Measurements from ENCODE around the gene NOL4L.

DNA sequence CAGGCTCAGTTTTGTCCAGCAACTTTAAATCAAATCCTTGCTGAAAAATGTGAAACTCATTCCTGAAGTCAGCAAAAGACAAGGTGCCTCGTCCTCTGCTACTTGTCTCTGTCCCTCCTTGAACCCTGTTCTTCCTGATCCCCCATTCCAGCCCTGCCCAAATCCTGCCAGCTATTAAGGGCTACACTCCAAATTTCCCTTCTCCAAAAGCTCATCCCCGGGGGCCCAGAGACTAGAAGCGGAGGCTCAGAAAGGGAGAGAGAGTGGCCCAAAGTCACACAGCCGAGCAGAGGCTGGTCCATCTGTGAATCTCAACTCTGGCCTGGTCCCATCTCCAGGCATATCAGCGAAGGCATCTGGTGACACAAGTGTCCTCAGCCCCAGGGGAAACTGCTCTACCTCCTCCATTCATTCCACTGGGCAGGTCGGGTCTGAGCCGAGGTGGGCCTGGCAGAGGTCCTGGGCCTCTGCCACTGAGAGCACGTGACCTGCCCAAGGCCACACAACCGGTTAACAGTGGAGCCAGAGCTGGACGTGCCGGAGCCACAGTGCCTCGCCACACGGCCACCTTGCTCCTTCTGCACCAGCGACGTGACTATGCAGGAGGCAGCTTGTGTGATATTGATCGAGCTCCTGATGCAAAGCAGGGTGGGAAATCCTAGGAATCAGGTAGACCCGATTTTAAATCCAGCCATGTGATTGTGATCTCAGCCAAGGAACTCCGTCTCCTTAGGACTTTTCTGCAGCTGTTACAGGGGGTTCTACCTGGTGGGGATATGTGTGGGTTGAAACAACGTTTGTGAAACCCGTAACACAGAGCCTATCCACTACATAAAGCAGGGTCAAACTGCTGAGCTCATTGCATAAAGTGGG is 28.6 kb downstream of the NOL4L start:
- TF ChIP-seq, protein P1, sequence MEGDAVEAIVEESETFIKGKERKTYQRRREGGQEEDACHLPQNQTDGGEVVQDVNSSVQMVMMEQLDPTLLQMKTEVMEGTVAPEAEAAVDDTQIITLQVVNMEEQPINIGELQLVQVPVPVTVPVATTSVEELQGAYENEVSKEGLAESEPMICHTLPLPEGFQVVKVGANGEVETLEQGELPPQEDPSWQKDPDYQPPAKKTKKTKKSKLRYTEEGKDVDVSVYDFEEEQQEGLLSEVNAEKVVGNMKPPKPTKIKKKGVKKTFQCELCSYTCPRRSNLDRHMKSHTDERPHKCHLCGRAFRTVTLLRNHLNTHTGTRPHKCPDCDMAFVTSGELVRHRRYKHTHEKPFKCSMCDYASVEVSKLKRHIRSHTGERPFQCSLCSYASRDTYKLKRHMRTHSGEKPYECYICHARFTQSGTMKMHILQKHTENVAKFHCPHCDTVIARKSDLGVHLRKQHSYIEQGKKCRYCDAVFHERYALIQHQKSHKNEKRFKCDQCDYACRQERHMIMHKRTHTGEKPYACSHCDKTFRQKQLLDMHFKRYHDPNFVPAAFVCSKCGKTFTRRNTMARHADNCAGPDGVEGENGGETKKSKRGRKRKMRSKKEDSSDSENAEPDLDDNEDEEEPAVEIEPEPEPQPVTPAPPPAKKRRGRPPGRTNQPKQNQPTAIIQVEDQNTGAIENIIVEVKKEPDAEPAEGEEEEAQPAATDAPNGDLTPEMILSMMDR (IDR thresholded peaks at IDR 0.05), result no peak
- TF ChIP-seq POLR2AphosphoS5 (IDR thresholded peaks at IDR 0.05) (no peak), POLR2A (IDR thresholded peaks at IDR 0.05) (no peak)

Data from suprapubic skin (tissue), 4 donors.